CD4-positive, alpha-beta T cell treated with Interleukin-6 for 4 hours (primary cell): ENCODE measurements around the gene SLC16A2.
A peak's percentile ranks its signal among the peaks of the same experiment; 100 is the strongest.

Source experiments
- DNase-seq: peaks from one replicate; pipeline ENCODE4 v3.0.0-alpha.2; 2020; ENCODE audit warnings: mixed read lengths

Gene SLC16A2

GRCh38 chrX:74545880-74546523 is 124.7 kb downstream of the SLC16A2 start:
- DNase-seq = no peak

DNA sequence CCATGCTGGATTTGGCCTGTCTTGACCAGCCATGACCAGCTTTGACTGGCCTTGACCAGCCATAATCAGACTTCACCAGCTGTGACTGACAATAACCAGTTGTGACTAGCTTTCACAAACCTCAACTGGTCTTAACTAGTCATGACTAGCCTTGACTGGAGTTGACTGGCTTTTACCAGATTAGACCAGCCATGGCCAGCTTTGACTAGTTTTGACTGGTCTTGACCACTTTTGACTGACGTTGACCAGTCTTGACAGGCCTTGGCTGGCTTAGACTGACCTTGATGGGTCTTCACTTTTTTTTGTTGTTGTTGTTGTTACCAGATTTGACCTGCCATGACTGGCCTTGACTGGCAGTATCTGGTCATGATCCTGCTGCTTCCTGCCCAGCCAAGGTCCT is 125.7 kb downstream of the SLC16A2 start:
- no peak for DNase-seq

DNA sequence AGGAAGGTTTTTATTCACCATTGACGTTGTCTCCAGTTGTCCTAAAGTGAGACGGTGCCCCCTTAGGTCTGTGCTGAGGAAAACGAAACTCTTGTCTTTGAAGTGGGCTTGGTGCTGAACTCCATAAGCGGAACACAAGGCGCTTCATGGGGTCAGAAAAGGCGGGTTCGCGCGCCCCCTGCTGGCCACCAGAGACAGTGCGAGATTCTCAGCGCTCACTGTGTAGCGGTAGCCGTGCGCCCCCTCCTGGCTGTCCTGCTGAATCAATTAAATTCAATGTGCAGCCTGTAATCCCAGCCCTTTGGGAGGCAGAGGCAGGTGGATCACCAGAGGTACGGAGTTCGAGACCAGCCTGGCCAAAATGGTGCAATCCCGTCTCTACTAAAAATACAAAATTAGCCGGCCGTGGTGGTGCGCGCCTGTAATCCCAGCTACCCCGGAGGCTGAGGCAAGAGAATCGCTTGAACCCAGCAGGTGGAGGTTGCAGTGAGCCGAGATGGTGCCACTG is 129.1 kb downstream of the SLC16A2 start:
- DNase-seq = peak; percentile 92

- no peak for DNase-seq
Observed at GRCh38 chrX:74551934-74552333, 130.6 kb downstream of the SLC16A2 start.

GRCh38 chrX:74557378-74557777 is 136.1 kb downstream of the SLC16A2 start:
- DNase-seq = no peak

DNA sequence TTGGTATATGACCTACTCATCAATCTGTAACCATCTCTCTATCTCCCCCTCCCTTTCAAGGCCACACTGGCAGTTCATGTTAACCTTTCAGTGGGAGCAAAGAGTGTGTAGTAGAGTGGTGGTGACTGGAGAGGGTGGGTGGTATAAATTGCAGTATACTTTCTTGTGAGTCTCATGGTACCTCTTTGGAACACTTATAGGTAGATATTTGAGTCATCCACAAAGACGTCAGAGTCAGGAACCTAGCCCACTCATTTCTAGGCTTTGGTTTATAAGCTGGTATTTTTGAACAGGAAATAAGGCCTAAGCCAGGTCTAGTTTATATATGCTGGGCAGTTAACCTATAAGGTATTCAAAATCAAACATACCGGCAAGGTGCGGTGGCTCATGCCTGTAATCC is 156.8 kb downstream of the SLC16A2 start:
- no peak for DNase-seq

DNA sequence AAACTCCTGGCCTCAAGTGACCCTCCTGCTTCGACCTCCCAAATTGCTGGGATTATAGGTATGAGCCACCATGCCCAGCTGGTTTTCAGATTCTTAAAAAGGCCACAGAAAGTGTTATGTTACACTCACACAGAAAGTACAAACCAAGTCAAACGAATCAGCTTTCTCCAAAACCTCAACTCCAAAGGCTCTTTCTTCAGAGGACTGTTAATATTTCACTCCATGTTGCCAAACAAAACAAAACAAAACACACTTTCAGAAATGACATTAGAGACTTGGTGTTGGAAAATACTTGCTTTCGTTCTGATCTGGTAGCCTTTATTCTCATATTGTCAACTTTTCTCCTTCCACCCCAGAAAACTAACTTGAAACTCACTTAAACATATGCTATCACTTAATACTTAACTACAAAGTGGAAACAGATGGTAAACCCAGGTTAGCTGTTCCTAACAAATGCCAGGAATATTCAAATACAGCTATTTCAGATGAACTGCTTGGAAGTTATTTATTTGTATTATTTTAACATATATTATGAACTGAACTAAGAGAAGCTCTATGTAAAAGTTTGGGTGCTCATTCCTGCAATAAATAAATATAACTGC is 158.4 kb downstream of the SLC16A2 start:
- no peak for DNase-seq
